Measurements from ENCODE around the gene RAB6B.

The RAB6B gene

DNA sequence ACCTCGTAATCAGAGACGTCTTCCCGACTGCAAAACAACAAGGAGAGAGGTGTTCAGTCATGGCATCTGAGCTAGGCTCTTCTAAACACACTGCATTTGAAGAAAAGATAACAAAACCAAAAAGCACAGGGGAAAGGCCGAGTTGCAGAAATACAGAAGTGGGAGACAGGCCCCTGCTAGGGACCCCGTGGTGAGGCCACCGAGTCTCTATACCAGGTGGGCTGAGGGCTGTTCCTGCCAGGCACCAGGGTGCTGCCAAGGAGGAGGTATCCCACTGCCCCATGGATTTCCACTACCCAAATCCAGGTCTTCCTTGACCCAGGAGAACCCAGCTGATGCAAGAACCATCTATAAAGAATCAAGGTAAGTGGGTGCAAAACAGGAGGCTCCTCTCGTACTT lies 31.1 kb downstream of the RAB6B start:
- DNase-seq (ENCODE audit: low read depth): no peak
- no peak overlapping the region for H3K4me3 ChIP-seq (ENCODE audit: low read depth, low read length)
- TF ChIP-seq CTCF (IDR thresholded peaks at IDR 0.05; ENCODE audit: low read depth, low read length): no peak

GRCh38 chr3:133863911-133864310 lies 31.8 kb downstream of the RAB6B start:
- DNase-seq (ENCODE audit: low read depth): peak; percentile 30

DNA sequence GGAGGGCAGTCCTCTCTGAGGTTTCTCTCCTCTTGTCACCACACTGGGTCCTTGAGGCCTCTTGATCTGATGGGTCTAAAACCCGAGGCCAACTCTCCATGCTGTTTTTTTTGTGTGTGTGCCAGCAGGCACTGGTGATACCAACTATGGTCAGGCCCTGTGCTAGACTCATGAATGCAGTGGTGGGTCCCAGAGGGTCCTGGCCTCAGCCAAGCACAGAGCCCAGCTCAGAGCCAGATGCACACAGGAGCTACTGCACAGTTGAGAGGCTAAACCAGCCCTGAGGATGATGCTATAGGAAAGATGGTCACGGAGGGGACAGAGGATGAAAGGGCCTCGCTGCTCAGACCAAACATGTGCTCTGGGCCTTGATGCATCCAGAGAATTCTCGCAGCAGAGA lies 33.5 kb downstream of the RAB6B start:
- DNase-seq (ENCODE audit: low read depth): no peak
- TF ChIP-seq POLR2A (IDR thresholded peaks at IDR 0.05; ENCODE audit: extremely low read depth, insufficient read length) (no peak), CTCF (IDR thresholded peaks at IDR 0.05; ENCODE audit: low read depth, low read length) (no peak), MYC (IDR thresholded peaks at IDR 0.05; ENCODE audit: low read depth, low read length) (no peak)
- TF ChIP-seq, protein P1, sequence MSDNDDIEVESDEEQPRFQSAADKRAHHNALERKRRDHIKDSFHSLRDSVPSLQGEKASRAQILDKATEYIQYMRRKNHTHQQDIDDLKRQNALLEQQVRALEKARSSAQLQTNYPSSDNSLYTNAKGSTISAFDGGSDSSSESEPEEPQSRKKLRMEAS (IDR thresholded peaks at IDR 0.05; ENCODE audit: low read depth, low read length): no peak
- no peak overlapping the region for H3K4me3 ChIP-seq (ENCODE audit: low read depth, low read length)

More at GRCh38 chr3:133863911-133864310, 31.8 kb downstream of the RAB6B start:
- H3K4me3 ChIP-seq (ENCODE audit: low read depth, low read length): no peak overlapping the region
- TF ChIP-seq, protein P1 (IDR thresholded peaks at IDR 0.05; ENCODE audit: low read depth, low read length): no peak
- TF ChIP-seq MYC (IDR thresholded peaks at IDR 0.05; ENCODE audit: low read depth, low read length): no peak
- no peak for TF ChIP-seq POLR2A (IDR thresholded peaks at IDR 0.05; ENCODE audit: extremely low read depth, insufficient read length)
- no peak for TF ChIP-seq CTCF (IDR thresholded peaks at IDR 0.05; ENCODE audit: low read depth, low read length)

DNA sequence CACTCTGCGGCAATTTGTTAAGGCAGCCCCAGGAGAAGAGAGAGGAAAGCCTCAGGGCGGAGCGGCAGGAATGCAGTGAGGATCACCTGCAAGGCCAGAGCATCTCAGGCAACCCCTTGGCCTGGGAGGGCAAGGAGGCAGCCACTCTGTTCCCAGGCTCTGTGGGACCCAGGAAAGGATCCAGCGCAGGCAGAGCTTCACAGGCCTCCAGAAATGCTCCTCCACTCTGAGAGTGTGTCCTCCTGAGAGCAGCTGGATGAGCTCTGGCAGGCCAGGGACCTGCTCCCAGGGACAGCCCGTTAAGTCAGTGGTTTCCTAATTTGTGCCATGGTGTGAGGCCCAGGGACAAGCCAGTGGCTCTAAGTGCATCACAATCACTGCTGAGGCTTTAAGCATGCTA lies 35.2 kb downstream of the RAB6B start:
- TF ChIP-seq CTCF (IDR thresholded peaks at IDR 0.05; ENCODE audit: low read depth, low read length) (no peak), MYC (IDR thresholded peaks at IDR 0.05; ENCODE audit: low read depth, low read length) (no peak), POLR2A (IDR thresholded peaks at IDR 0.05; ENCODE audit: extremely low read depth, insufficient read length) (no peak)
- TF ChIP-seq, protein P1 (IDR thresholded peaks at IDR 0.05; ENCODE audit: low read depth, low read length): no peak
- H3K4me3 ChIP-seq (ENCODE audit: low read depth, low read length): no peak overlapping the region
- no peak for DNase-seq (ENCODE audit: low read depth)

- TF ChIP-seq, protein P1 (IDR thresholded peaks at IDR 0.05; ENCODE audit: low read depth, low read length): no peak
- no peak for TF ChIP-seq CTCF (IDR thresholded peaks at IDR 0.05; ENCODE audit: low read depth, low read length)
Observed at GRCh38 chr3:133859381-133860234, 36.1 kb downstream of the RAB6B start.

GRCh38 chr3:133857767-133858166 lies 37.9 kb downstream of the RAB6B start:
- DNase-seq (ENCODE audit: low read depth): peak; percentile 96
- TF ChIP-seq, protein P1 (IDR thresholded peaks at IDR 0.05; ENCODE audit: low read depth, low read length): peak; percentile 43
- TF ChIP-seq POLR2A (IDR thresholded peaks at IDR 0.05; ENCODE audit: extremely low read depth, insufficient read length) (peak; percentile 34), CTCF (IDR thresholded peaks at IDR 0.05; ENCODE audit: low read depth, low read length) (no peak), MYC (IDR thresholded peaks at IDR 0.05; ENCODE audit: low read depth, low read length) (peak; percentile 65; the same call in 1 of the 2 replicates)
- peak overlapping the region; percentile 55 for H3K4me3 ChIP-seq (ENCODE audit: low read depth, low read length)

More at GRCh38 chr3:133859381-133860234, 36.1 kb downstream of the RAB6B start:
- no peak for DNase-seq (ENCODE audit: low read depth)
- H3K4me3 ChIP-seq (ENCODE audit: low read depth, low read length): no peak overlapping the region

All from NB4 (cell line).